Measurements from ENCODE around the gene ZNF317. TPM values are rescaled to one million over a fixed set of nuclear protein-coding genes. Genes with fewer than 3 reads are reported as not detected.

ZNF317 gene
- total and polyA plus RNA-seq, 7 donors = 11.4 to 24.5 (median 16.7) TPM

DNA sequence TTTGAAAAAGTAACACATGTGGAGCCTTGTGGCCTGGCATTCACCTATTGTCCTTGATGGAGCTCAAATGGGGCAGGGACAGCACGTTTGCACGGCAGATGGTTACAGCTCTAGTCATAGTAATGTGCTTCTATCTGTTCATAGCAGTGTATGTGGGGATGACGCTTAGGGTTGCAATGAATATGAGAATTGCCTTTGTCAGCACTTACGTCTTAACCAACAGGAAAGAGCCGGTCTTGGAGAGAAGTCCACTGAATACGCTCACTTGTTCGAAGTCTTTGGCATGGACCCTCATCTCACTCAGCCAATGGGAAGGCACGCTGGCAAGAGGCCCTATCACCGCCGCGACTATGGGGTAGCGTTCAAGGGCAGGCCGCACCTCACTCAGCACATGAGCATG lies 19.7 kb downstream of the ZNF317 start:
- Histone ChIP-seq H3K27ac (no peak overlapping the region), H3K27me3 (no peaks in the 10 kb centered on the region), H3K36me3 (peaks cover 55 to 99% (median 73%) of the 10 kb centered on the region in 4 donors), H3K9me3 (peaks cover 0 to 16% (median 10%) of the 10 kb centered on the region in 4 donors), H3K4me3 (no peak overlapping the region), H3K4me1 (no peaks in the 10 kb centered on the region)
- intact Hi-C loops (cut with DNase I) = no loop called here
- TF ChIP-seq POLR2AphosphoS5 (IDR thresholded peaks at IDR 0.05) (no peak), EP300 (IDR thresholded peaks at IDR 0.05) (no peak), POLR2A (IDR thresholded peaks at IDR 0.05) (no peak)
- TF ChIP-seq, protein P1, sequence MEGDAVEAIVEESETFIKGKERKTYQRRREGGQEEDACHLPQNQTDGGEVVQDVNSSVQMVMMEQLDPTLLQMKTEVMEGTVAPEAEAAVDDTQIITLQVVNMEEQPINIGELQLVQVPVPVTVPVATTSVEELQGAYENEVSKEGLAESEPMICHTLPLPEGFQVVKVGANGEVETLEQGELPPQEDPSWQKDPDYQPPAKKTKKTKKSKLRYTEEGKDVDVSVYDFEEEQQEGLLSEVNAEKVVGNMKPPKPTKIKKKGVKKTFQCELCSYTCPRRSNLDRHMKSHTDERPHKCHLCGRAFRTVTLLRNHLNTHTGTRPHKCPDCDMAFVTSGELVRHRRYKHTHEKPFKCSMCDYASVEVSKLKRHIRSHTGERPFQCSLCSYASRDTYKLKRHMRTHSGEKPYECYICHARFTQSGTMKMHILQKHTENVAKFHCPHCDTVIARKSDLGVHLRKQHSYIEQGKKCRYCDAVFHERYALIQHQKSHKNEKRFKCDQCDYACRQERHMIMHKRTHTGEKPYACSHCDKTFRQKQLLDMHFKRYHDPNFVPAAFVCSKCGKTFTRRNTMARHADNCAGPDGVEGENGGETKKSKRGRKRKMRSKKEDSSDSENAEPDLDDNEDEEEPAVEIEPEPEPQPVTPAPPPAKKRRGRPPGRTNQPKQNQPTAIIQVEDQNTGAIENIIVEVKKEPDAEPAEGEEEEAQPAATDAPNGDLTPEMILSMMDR (IDR thresholded peaks at IDR 0.05) = no peak
- no peak for DNase-seq
- WGBS, 2 donors = 98% methylated on average over 13 of the region's 13 CpGs

DNA sequence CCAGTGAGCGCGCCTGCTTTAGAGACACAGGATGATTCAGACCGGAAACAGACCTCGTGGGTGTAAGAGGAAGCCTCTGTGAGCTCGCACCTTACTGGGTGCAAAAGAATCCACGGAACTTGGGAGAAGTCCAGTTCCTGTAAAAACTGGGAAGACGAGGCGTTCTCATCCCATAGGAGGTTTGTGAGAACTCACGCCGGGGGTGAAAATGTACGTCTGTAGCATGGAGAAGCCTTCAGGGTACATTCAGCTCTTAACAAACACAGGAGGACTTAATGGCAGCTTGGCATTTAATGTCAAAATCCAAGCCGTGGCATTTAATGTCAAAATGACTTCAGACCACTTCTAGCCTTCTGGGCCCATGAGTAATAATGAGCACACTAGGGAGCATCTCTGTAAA lies 21.2 kb downstream of the ZNF317 start:
- H3K9me3 ChIP-seq = peaks cover 0 to 16% (median 0%) of the 10 kb centered on the region in 4 donors
- WGBS, 2 donors = 98% methylated on average over 12 of the region's 12 CpGs

DNA sequence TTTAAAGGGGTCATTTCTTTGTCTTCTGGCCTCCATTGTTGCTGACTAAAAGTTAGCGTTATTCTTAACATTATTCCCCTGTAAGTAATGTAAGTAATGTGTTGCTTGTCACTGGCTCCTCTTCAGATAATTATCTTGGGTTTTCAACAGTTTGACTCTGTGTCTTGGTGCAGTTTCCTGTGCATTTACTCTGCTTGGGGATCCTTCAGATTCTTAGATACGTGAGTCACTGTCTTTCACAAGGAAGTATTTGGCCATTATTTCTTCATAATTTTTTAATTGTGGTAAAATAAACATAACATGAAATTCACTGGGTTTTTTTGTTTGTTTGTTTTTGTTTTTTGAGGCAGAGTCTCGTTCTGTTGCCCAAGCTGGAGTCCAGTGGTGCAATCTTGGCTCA lies 25.1 kb downstream of the ZNF317 start:
- Histone ChIP-seq H3K27me3 (no peaks in the 10 kb centered on the region), H3K36me3 (peaks cover 22 to 65% (median 35%) of the 10 kb centered on the region in 4 donors), H3K4me1 (no peaks in the 10 kb centered on the region), H3K9me3 (peaks cover 0 to 13% (median 0%) of the 10 kb centered on the region in 4 donors), H3K27ac (no peak overlapping the region), H3K4me3 (no peak overlapping the region)
- no peak for TF ChIP-seq POLR2A (IDR thresholded peaks at IDR 0.05)
- no peak for TF ChIP-seq EP300 (IDR thresholded peaks at IDR 0.05)
- TF ChIP-seq POLR2AphosphoS5 (IDR thresholded peaks at IDR 0.05) = no peak
- TF ChIP-seq, protein P1 (IDR thresholded peaks at IDR 0.05) = no peak
- WGBS, 2 donors = 93 to 96% methylated on average over 3 of the region's 3 CpGs
- intact Hi-C loops (cut with DNase I) = no loop called here
- DNase-seq = no peak

More for the DNA sequence above, 21.2 kb downstream of the ZNF317 start:
- no peak overlapping the region for H3K27ac ChIP-seq
- TF ChIP-seq POLR2A (IDR thresholded peaks at IDR 0.05) (no peak), EP300 (IDR thresholded peaks at IDR 0.05) (no peak), POLR2AphosphoS5 (IDR thresholded peaks at IDR 0.05) (no peak)
- TF ChIP-seq, protein P1 (IDR thresholded peaks at IDR 0.05) = no peak
- H3K4me1 ChIP-seq = no peaks in the 10 kb centered on the region
- H3K27me3 ChIP-seq = no peaks in the 10 kb centered on the region
- H3K4me3 ChIP-seq = no peak overlapping the region
- H3K36me3 ChIP-seq = peaks cover 54 to 97% (median 68%) of the 10 kb centered on the region in 4 donors
- no peak for DNase-seq
- intact Hi-C loops (cut with DNase I) = no loop called here

DNA sequence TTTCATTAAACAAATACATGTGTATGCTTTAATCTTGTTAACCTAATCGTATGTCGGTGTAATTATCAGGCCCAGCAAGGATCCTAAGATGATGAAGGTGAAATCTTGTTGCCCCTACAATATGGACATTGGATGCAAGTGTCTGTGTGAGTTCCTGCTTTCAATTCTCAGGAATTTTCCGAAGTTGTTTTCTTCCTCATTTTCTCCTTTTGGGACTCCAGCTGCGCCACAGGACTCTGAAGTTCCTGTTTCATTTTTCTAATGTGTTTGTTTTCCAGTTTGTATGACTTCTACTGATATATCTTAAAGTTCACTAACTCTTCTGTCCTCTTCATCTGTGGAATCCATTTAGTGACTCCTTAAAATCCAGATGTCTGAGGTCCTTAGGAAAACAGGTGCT lies 26.6 kb downstream of the ZNF317 start:
- TF ChIP-seq POLR2AphosphoS5 (IDR thresholded peaks at IDR 0.05) (no peak), EP300 (IDR thresholded peaks at IDR 0.05) (no peak), POLR2A (IDR thresholded peaks at IDR 0.05) (no peak)
- TF ChIP-seq, protein P1 (IDR thresholded peaks at IDR 0.05) = no peak
- intact Hi-C loops (cut with DNase I) = no loop called here
- Histone ChIP-seq H3K4me3 (no peak overlapping the region), H3K4me1 (no peaks in the 10 kb centered on the region), H3K9me3 (peaks cover 0 to 3% (median 0%) of the 10 kb centered on the region in 4 donors), H3K36me3 (peaks cover 6 to 49% (median 19%) of the 10 kb centered on the region in 4 donors), H3K27me3 (no peaks in the 10 kb centered on the region), H3K27ac (no peak overlapping the region)
- WGBS, 2 donors = 75 to 95% methylated on average over 4 of the region's 4 CpGs
- DNase-seq = no peak
